HG02973 (cell line): ENCODE data around the gene CUL9.

Source experiments
- ATAC-seq: cut with Tn5 transposase; IDR thresholded peaks from one replicate; pipeline ENCODE4 v1.9.1; 2021; ENCODE audit warnings: moderate library complexity; ENCODE audit not compliant: unreplicated experiment

CUL9 gene

DNA sequence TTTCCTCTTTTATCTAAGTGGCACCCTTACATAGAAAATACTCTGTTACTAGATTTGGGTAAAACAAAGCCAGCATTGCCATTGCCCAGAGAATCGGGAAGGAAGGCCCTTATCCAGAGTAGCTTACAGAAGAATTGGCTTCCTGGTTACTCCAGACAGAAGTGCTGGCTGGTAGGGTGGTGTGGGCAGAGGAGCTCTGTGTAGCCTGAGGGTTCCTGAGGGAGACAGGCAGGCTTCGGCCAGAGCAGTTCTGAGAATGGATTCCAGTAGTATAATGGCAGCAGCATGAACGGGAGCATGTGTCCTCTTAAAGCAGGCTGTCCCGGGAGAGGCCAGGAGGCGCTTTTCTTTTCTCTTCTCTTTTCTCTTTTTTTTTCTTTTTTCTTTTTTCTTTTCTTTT is 11.9 kb downstream of the CUL9 start:
- no peak for ATAC-seq

GRCh38 chr6:43196337-43196736 is 14.3 kb downstream of the CUL9 start:
- ATAC-seq: no peak

GRCh38 chr6:43199912-43200311 is 17.9 kb downstream of the CUL9 start:
- ATAC-seq: no peak

GRCh38 chr6:43200541-43200940 is 18.5 kb downstream of the CUL9 start:
- ATAC-seq: no peak

DNA sequence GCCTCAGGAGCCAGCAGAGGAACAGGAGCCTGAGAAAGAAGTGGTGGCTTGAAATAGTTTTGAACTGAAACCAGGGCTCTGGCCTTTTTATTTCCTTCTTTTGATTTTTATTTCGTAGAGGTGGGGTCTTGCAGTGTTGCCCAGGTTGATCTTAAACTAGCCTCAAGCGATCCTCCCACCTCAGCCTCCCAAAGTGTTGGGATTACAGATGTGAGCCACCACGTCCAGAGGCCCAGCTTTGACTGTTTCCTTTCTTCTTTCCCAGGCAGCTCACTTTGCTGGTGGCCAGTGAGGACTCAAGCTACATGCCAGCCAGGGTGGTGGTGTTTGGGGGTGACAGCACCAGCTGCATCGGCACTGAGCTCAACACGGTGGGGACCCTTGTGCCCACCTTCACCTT is 20.5 kb downstream of the CUL9 start:
- no peak for ATAC-seq

DNA sequence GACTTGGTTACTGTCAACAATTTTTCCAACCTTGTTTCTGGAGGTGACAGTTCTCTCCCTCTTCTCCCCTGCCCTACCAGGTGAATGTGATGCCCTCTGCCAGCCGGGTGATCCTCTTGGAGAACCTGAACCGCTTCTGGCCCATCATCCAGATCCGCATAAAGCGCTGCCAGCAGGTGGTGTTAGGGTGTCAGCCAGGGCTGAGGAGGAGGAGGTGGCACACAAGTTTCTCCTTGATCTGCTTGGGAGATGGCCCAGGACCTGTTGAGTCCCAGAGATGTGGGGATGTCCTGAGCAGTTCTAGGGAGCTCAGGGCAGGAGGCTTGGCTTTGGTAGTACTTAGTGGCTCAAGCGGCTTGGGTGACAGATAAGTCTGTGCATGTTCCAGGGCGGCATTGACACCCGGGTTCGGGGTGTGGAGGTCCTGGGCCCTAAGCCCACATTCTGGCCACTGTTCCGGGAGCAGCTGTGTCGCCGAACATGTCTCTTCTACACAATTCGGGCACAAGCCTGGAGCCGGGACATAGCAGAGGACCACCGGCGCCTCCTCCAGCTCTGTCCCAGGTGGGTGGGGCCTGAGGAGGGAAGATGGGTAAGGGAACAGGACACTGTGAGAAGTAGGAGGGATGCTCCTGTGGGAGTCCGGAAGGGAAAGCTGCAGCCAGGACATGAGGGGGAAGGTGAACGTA is 21.2 kb downstream of the CUL9 start:
- ATAC-seq: no peak

GRCh38 chr6:43203718-43204095 is 21.7 kb downstream of the CUL9 start:
- no peak for ATAC-seq

- ATAC-seq: no peak
Measured at GRCh38 chr6:43204271-43205105, 22.5 kb downstream of the CUL9 start.

GRCh38 chr6:43205849-43206248 is 23.9 kb downstream of the CUL9 start:
- no peak for ATAC-seq

DNA sequence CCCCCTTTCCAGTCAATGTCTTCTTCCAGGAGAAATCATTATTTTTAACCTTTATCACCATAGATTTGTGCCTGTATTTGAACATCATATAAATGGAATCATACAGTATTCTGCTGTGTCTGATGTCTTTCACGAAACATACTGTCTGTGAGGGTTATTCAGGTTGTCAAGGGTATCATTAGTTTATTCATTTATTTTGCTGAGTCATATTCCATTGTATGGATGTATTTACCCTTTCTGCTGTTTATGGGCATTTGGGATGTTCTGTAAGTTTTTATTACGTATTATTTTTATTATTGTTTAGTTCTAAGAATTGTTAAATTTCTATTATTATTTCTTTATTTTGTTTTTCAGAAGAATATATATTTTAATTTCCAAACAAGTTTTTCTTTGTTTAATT is 25.3 kb downstream of the CUL9 start:
- ATAC-seq: no peak

DNA sequence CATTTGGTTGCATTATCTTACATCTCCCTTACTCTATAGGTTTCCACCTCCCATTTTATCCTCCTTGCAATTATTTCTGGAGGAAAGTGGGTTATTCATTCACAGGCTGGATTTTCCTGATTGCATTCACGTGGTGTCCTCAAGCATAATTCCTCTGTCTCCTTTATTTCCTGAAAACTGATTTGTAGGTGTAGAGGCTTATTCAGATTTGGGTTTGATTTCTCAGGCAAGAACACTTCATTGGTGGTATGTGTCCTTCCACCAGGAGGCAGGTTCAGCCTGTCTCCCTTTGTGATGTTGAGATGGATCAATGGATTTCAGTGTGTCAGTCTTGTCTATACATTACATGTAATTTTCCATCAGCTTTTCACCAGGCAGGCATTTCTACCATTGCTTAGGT is 30.0 kb downstream of the CUL9 start:
- ATAC-seq: no peak

DNA sequence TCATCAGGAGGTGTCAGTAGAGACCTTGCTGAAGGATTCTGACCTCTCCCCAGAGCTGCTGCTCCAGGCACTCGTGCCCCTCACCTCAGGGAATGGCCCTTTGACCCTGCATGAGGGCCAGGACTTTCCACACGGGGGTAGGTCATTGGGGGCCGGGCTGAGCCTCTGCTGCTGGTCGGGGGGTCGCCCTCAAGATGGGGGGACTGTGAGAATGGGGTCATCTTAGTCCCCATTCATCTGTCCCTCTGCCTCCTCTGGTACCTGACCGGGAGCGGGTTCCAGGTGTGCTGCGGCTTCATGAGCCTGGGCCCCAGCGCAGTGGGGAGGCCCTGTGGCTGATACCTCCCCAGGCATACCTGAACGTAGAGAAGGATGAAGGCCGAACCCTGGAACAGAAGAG is 31.4 kb downstream of the CUL9 start:
- no peak for ATAC-seq

DNA sequence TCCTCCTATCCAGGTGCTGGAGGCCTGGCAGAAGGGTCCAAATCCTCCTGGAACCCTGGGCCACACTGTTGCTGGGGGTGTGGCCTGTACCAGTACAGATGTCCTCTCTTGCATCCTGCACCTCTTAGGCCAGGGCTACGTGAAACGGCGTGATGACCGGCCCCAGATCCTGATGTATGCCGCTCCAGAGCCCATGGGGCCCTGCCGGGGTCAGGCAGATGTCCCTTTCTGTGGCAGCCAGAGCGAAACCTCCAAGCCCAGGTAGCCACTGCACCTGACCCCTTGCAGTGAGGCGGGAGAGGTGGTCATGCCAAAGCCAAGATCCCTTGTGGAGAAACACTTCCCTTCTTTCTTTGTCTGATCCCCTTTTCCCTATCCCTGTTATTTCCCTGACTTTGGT is 33.1 kb downstream of the CUL9 start:
- no peak for ATAC-seq

DNA sequence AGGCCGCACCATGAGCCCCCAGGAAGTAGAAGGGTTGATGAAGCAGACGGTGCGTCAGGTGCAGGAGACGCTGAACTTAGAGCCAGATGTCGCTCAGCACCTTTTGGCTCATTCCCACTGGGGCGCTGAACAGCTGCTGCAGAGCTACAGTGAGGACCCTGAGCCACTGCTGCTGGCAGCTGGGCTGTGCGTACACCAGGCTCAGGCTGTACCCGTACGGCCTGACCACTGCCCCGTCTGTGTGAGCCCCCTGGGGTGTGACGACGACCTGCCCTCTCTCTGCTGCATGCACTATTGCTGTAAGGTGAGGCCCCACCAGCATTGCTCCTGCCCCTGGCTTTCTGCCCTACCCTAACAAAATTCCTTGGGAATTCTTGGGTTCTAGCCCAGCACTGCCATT is 34.2 kb downstream of the CUL9 start:
- ATAC-seq: no peak

DNA sequence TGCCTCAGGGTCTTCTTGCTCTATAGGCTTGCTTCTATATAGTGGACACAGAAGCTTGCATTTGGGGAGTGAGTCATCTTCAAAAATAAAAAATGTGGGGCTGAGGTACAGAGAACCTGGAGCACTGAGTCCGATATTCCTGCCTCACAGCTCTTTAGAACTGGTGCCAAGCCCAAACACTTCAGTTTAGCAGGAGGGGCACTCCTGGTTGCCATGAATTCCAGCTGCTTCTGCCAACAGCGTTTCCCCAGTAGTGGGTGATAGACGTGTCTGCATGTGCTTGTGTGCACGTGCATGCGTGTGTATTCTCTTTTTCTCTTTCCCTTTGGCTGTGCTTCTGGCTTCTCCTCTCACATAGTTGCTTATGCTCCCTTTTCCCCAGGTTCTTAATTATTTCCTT is 35.4 kb downstream of the CUL9 start:
- no peak for ATAC-seq

- ATAC-seq: no peak
Measured at GRCh38 chr6:43219119-43219518, 37.1 kb downstream of the CUL9 start.

DNA sequence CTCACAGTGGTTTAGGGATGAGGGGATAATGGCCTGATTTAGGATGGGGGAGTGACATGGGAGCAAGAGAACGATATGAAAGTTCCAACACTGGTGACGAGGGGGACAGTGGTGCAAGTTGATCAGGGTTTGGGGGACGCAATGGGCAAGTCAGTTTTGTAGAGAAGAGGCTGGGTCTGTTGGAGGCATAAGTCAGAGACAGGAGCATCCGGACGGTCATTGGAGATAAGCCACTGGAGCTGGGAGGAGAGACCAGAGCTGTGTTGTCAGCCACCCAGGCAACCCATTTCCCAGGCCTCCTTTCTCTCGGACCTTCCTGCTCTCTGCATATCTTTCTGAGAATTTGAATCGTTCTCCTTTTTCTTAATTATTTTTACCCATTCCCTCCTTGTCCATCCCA is 37.8 kb downstream of the CUL9 start:
- no peak for ATAC-seq

GRCh38 chr6:43220439-43220951 is 38.5 kb downstream of the CUL9 start:
- no peak for ATAC-seq

DNA sequence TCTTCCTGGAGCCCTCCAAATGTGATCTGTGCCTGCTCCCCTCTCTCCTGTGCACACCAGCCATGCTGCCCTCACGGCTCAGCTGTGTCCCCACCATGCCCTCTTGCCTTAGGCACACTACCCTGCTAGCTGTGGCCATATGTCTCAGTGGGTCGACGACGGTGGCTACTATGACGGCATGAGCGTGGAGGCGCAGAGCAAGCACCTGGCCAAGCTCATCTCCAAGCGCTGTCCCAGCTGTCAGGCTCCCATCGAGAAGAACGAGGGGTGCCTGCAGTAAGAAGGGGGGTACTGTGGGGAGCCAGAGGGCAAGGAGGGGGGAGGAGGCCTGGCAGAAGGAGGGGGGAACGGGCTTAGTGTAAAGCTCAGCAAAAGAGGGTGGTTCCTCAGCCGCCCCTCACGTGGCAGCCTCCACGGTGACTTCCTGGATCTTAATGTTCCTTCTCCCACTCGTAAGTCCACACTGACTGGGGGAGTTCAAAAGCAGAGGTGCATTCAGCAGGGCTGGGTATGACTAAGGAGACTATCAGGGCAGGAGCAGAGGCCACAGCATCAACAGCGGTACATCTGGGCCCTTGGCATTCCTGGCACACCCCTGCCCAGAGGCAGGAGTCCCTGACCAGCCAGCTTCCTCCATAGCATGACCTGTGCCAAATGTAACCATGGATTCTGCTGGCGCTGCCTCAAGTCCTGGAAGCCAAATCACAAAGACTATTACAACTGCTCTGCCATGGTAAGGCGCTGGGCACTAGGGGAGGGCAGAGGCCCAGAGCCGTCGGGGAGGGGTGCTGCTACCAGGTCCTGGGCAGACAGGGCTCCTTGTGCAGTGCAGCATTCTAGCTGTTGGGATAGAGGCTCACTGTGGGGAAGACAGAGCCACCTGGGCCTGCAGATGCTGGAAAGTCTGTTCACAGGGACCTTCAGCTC is 39.3 kb downstream of the CUL9 start:
- no peak for ATAC-seq

DNA sequence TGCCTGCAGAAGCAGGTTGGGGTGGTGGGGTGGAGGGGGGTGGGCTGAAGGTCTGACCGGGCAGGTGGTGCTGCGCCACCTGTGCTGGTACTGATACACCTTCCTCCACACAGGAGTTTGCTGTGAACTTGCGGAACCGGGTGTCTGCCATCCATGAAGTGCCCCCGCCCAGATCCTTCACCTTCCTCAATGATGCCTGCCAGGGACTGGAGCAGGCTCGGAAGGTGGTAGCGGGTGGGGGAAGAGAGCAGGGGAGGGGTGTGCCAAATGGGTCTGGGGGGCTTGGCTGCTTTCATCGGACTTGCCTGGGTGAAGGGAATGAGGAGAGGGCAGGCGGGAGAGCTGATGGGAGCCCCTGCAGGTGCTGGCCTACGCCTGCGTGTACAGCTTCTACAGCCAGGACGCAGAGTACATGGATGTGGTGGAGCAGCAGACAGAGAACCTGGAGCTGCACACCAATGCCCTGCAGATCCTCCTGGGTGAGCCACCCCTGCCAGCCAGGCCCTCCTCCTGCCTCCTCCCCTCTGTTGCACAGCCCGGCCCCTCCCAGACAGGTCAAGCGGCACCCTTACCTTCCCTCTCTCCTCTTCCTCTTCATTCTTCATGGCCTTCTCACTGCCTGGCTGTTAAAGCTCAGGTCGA is 40.5 kb downstream of the CUL9 start:
- ATAC-seq: no peak

GRCh38 chr6:43223175-43223574 is 41.2 kb downstream of the CUL9 start:
- no peak for ATAC-seq
